Hepatocyte (in vitro differentiated cells): Measurements from ENCODE around the gene MRPS18B.

Experiments used
- EZH2 ChIP-seq: fragments of 200-600 bp; sonication (generic); IDR thresholded peaks from 2 replicates; pipeline ENCODE4 v1.6.1; 2016; ENCODE audit warnings: antibody characterized with exemption, mild to moderate bottlenecking, borderline replicate concordance
- EZH2phosphoT487 ChIP-seq: fragments of 200-600 bp; sonication (generic); IDR thresholded peaks from one replicate; pipeline ENCODE4 v1.6.1; 2018; ENCODE audit warnings: antibody characterized with exemption, mild to moderate bottlenecking, low read depth, moderate library complexity; ENCODE audit not compliant: unreplicated experiment, severe bottlenecking
- TF ChIP-seq, protein P1 (sequence below): fragments of 200-600 bp; sonication (generic); IDR thresholded peaks from 2 replicates; pipeline ENCODE4 v1.5.1; 2016; ENCODE audit warnings: antibody characterized with exemption, mild to moderate bottlenecking; ENCODE audit not compliant: poor library complexity

DNA sequence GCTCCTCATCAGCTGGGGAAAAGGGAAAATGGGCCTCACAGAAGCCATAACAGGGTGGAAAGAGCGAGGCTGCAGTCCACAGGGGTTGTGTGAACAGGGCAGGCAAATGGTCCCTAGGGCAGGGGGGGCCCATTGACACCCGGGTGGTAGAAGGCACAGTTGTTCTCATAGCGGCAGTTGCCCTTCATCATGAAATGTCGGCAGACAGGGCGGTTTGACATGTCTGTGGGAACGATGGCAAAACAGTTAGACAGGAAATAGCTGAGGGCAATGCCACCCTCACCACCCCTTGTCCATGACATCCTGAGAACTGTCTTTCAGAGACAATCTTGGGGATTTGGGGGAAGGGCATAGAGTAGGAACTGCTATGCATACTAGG lies 16.2 kb upstream of the MRPS18B start:
- no peak for TF ChIP-seq EZH2phosphoT487
- TF ChIP-seq, protein P1, sequence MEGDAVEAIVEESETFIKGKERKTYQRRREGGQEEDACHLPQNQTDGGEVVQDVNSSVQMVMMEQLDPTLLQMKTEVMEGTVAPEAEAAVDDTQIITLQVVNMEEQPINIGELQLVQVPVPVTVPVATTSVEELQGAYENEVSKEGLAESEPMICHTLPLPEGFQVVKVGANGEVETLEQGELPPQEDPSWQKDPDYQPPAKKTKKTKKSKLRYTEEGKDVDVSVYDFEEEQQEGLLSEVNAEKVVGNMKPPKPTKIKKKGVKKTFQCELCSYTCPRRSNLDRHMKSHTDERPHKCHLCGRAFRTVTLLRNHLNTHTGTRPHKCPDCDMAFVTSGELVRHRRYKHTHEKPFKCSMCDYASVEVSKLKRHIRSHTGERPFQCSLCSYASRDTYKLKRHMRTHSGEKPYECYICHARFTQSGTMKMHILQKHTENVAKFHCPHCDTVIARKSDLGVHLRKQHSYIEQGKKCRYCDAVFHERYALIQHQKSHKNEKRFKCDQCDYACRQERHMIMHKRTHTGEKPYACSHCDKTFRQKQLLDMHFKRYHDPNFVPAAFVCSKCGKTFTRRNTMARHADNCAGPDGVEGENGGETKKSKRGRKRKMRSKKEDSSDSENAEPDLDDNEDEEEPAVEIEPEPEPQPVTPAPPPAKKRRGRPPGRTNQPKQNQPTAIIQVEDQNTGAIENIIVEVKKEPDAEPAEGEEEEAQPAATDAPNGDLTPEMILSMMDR: no peak
- TF ChIP-seq EZH2: no peak
